GM23338 (cell line): ENCODE measurements around the gene WDR35. TPM values are rescaled to one million over a fixed set of nuclear protein-coding genes. Genes with fewer than 3 reads are reported as not detected.
A peak's percentile ranks its signal among the peaks of the same experiment; 100 is the strongest.

Source experiments
- ATAC-seq: fragments of 200-7000 bp; cut with Tn5 transposase; 3 replicates; pipeline ENCODE4 v1.9.1; 2020
- DNase-seq: peaks from one replicate; pipeline ENCODE4 v3.0.0-alpha.2; 2015; ENCODE audit warnings: low spot score
- H2AFZ ChIP-seq: fragments of 200-600 bp; sonication (generic); 2 replicates; pipeline ENCODE4 v1.8.0; 2016; ENCODE audit warnings: antibody characterized with exemption, mild to moderate bottlenecking, moderate library complexity
- H3F3A ChIP-seq: fragments of 200-600 bp; sonication (generic); replicated peaks from 2 replicates; pipeline ENCODE4 v1.8.0; 2017; ENCODE audit warnings: antibody characterized with exemption, mixed run types, low read depth
- H3K27ac ChIP-seq: fragments of 200-600 bp; sonication (generic); 2 replicates; pipeline ENCODE4 v1.6.1; 2016; ENCODE audit warnings: low read depth
- H3K27me3 ChIP-seq: fragments of 200-600 bp; sonication (generic); 2 replicates; pipeline ENCODE4 v1.8.0; 2016; ENCODE audit warnings: mild to moderate bottlenecking, mixed run types, moderate library complexity; ENCODE audit not compliant: insufficient read depth
- H3K36me3 ChIP-seq: fragments of 200-600 bp; sonication (generic); 2 replicates; pipeline ENCODE4 v1.8.0; 2016; ENCODE audit warnings: mild to moderate bottlenecking; ENCODE audit not compliant: insufficient read depth
- H3K4me1 ChIP-seq: fragments of 200-600 bp; sonication (generic); 2 replicates; pipeline ENCODE4 v1.8.0; 2016; ENCODE audit warnings: mild to moderate bottlenecking, moderate library complexity; ENCODE audit not compliant: insufficient read depth
- H3K4me2 ChIP-seq: fragments of 200-600 bp; sonication (generic); 2 replicates; pipeline ENCODE4 v1.7.1; 2017; ENCODE audit warnings: mixed run types
- H3K4me3 ChIP-seq: fragments of 200-600 bp; sonication (generic); 2 replicates; pipeline ENCODE4 v1.6.1; 2016; ENCODE audit warnings: mixed run types
- H3K79me2 ChIP-seq: fragments of 200-600 bp; sonication (generic); replicated peaks from 2 replicates; pipeline ENCODE4 v1.8.0; 2017; ENCODE audit warnings: mild to moderate bottlenecking; ENCODE audit not compliant: insufficient read depth
- H3K9me2 ChIP-seq: fragments of 200-600 bp; sonication (generic); 2 replicates; pipeline ENCODE4 v1.8.0; 2017; ENCODE audit not compliant: insufficient read depth
- H4K20me1 ChIP-seq: fragments of 200-600 bp; sonication (generic); replicated peaks from 2 replicates; pipeline ENCODE4 v1.8.0; 2017; ENCODE audit warnings: mild to moderate bottlenecking; ENCODE audit not compliant: insufficient read depth
- H3K27ac Mint-ChIP-seq: 2 replicates; pipeline ENCODE4 v1.8.0; 2020; ENCODE audit warnings: inconsistent platforms, mild to moderate bottlenecking, moderate library complexity, mixed read lengths
- H3K27me3 Mint-ChIP-seq: 3 replicates; pipeline ENCODE4 v1.8.0; 2022; ENCODE audit warnings: low read depth, mild to moderate bottlenecking, moderate library complexity, mixed read lengths, inconsistent platforms; ENCODE audit not compliant: insufficient read depth, poor library complexity
- H3K36me3 Mint-ChIP-seq: 3 replicates; pipeline ENCODE4 v1.8.0; 2021; ENCODE audit warnings: low read depth, mild to moderate bottlenecking, inconsistent platforms, moderate library complexity, mixed read lengths
- H3K4me1 Mint-ChIP-seq: 3 replicates; pipeline ENCODE4 v1.8.0; 2020; ENCODE audit warnings: mild to moderate bottlenecking, inconsistent platforms, mixed read lengths
- H3K4me3 Mint-ChIP-seq: 3 replicates; pipeline ENCODE4 v1.8.0; 2021; ENCODE audit warnings: moderate library complexity, mild to moderate bottlenecking, inconsistent platforms, mixed read lengths
- H3K9me3 Mint-ChIP-seq: 3 replicates; pipeline ENCODE4 v1.8.0; 2020; ENCODE audit warnings: moderate library complexity, mild to moderate bottlenecking, inconsistent platforms, mixed read lengths
- CREB1 ChIP-seq: fragments of 250-450 bp; sonication (Bioruptor Pico); IDR thresholded peaks from 2 replicates; pipeline ENCODE4 v1.5.0; 2020; ENCODE audit warnings: low read depth, mild to moderate bottlenecking, moderate library complexity
- ETS1 ChIP-seq: IDR thresholded peaks from 2 replicates; pipeline ENCODE4 v1.6.1; 2016; ENCODE audit warnings: antibody characterized with exemption
- EZH2 ChIP-seq: fragments of 200-600 bp; sonication (generic); IDR thresholded peaks from one replicate; pipeline ENCODE4 v1.8.0; 2017; ENCODE audit warnings: antibody characterized with exemption, mild to moderate bottlenecking, low read depth; ENCODE audit not compliant: unreplicated experiment
- EZH2phosphoT487 ChIP-seq: fragments of 200-600 bp; sonication (generic); IDR thresholded peaks from one replicate; pipeline ENCODE4 v1.8.1; 2018; ENCODE audit warnings: antibody characterized with exemption; ENCODE audit not compliant: unreplicated experiment
- JUNB ChIP-seq: IDR thresholded peaks from one replicate; pipeline ENCODE4 v1.6.1; 2016; ENCODE audit warnings: antibody characterized with exemption; ENCODE audit not compliant: unreplicated experiment
- NANOG ChIP-seq: IDR thresholded peaks from 2 replicates; pipeline ENCODE4 v1.6.1; 2016; ENCODE audit warnings: antibody characterized with exemption, borderline replicate concordance
- POLR2AphosphoS5 ChIP-seq: IDR thresholded peaks from 2 replicates; pipeline ENCODE4 v1.6.1; 2016; ENCODE audit warnings: antibody characterized with exemption, low read depth
- STAT1 ChIP-seq: IDR thresholded peaks from one replicate; pipeline ENCODE4 v1.6.1; 2016; ENCODE audit warnings: antibody characterized with exemption; ENCODE audit not compliant: unreplicated experiment
- ZNF114 ChIP-seq: fragments of 250-450 bp; sonication (Bioruptor Pico); IDR thresholded peaks from 2 replicates; pipeline ENCODE4 v1.5.0; 2020; ENCODE audit warnings: mild to moderate bottlenecking, moderate library complexity
- ZNF331 ChIP-seq: fragments of 250-450 bp; sonication (Bioruptor Pico); IDR thresholded peaks from 2 replicates; pipeline ENCODE4 v1.5.0; 2020; ENCODE audit warnings: low read depth, mild to moderate bottlenecking, moderate library complexity
- ZNF462 ChIP-seq: fragments of 250-450 bp; sonication (Bioruptor Pico); IDR thresholded peaks from 2 replicates; pipeline ENCODE4 v1.5.0; 2020; ENCODE audit warnings: mild to moderate bottlenecking, moderate library complexity
- polyA plus RNA-seq: library from polyadenylated mRNA; unstranded; fragments of >200 nt; fragmentation: Nextera tagmentation; extraction: Ambion mirVana; gene quantifications from 2 replicates; pipeline ENCODE4 v1.2.1, GENCODE V29; 2016
- total RNA-seq: library from RNA; depleted of rRNA; stranded (reverse); fragments of >200 nt; shearing (Covaris generic); gene quantifications from 2 replicates; pipeline ENCODE4 v1.2.3, GENCODE V29; 2014
- TF ChIP-seq, protein P1 (sequence below), 2 experiments: fragments of 200-600 bp in 1 of 2; sonication (generic) in 1 of 2; conservative IDR thresholded peaks; 2 replicates each; pipeline versions ENCODE4 v1.5.1 to v1.6.1; 2016 to 2017; ENCODE audit warnings: antibody characterized with exemption in 2 of 2, low read depth in 2 of 2, mild to moderate bottlenecking in 2 of 2, moderate library complexity in 1 of 2

Gene WDR35
- total and polyA plus RNA-seq, 2 experiments from 2014 or later = 5.3 to 20.0 TPM

DNA sequence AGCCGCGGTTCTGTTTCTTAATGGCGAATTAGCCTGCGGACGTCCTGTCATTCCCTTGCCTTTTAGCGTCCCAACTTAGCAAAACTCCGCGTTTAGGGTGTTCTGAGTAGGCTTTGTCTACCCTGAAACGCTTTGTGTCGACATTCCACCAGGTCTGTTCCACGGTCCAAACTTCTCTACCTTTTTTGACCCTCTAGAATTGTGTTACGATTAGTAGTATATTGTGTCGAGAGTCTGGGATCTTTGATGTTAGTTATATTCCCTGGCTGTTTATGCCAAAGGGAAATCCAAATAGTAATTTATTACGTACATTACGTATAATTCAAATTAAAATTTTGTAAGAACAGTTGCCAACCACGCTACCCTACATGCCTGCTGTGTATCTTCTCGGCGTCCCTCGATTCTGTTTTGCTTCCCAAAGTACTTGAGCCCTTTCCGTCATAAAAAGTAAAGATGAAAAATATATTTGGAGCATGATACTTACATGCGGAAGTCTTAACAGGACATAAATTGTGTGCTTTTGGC, 87.6 kb downstream of the WDR35 start:
- Histone ChIP-seq H3K4me2 (peak overlapping the region; percentile 80), H2AFZ (peak overlapping the region; percentile 99), H3K27me3 (no peaks in the 10 kb centered on the region), H3K36me3 (no peaks in the 10 kb centered on the region), H3K4me1 (peaks cover 3% of the 10 kb centered on the region; the same call in 1 of the 2 replicates), H3K9me2 (no peaks in the 10 kb centered on the region), H3K4me3 (peak overlapping the region; percentile 78), H3K79me2 (peaks cover 21% of the 10 kb centered on the region), H3K27ac (peak overlapping the region; percentile 94), H3F3A (no peaks in the 10 kb centered on the region), H4K20me1 (no peaks in the 10 kb centered on the region; the same call in 1 of the 2 replicates)
- H3K27me3 Mint-ChIP-seq = peaks cover 7% of the 10 kb centered on the region
- H3K4me3 Mint-ChIP-seq = peak overlapping the region; percentile 98
- peaks cover 16% of the 10 kb centered on the region for H3K4me1 Mint-ChIP-seq
- H3K9me3 Mint-ChIP-seq = no peaks in the 10 kb centered on the region
- ATAC-seq (peak; percentile 14), DNase-seq (no peak)
- TF ChIP-seq ZNF331 = no peak
- H3K27ac Mint-ChIP-seq = peak overlapping the region; percentile 100
- H3K36me3 Mint-ChIP-seq = no peaks in the 10 kb centered on the region

- Mint-ChIP-seq H3K9me3 (no peaks in the 10 kb centered on the region), H3K36me3 (no peaks in the 10 kb centered on the region), H3K27me3 (peaks cover 7% of the 10 kb centered on the region), H3K27ac (peak within 1 kb of the TSS; percentile 100), H3K4me1 (peaks cover 16% of the 10 kb centered on the region), H3K4me3 (peak within 1 kb of the TSS; percentile 98)
- Histone ChIP-seq H3K36me3 (no peaks in the 10 kb centered on the region), H3K4me2 (peak within 1 kb of the TSS; percentile 80), H3K9me2 (no peaks in the 10 kb centered on the region), H2AFZ (peak within 1 kb of the TSS; percentile 99), H3K4me1 (peaks cover 3% of the 10 kb centered on the region; the same call in 1 of the 2 replicates), H3F3A (no peaks in the 10 kb centered on the region), H3K79me2 (peaks cover 23% of the 10 kb centered on the region), H3K27me3 (no peaks in the 10 kb centered on the region), H3K27ac (peak within 1 kb of the TSS; percentile 94), H3K4me3 (peak within 1 kb of the TSS; percentile 78), H4K20me1 (no peaks in the 10 kb centered on the region; the same call in 1 of the 2 replicates)
- ATAC-seq (peak; percentile 97), DNase-seq (peak; percentile 93)
- TF ChIP-seq NANOG (no peak), JUNB (no peak), EZH2phosphoT487 (no peak), POLR2AphosphoS5 (peak; percentile 89), ETS1 (peak; percentile 66; the same call in 1 of the 2 replicates), ZNF114 (CRISPR knock-in tag) (no peak), ZNF462 (CRISPR knock-in tag) (no peak), EZH2 (no peak), CREB1 (CRISPR knock-in tag) (no peak), ZNF331 (no peak), STAT1 (no peak)
- TF ChIP-seq, protein P1, sequence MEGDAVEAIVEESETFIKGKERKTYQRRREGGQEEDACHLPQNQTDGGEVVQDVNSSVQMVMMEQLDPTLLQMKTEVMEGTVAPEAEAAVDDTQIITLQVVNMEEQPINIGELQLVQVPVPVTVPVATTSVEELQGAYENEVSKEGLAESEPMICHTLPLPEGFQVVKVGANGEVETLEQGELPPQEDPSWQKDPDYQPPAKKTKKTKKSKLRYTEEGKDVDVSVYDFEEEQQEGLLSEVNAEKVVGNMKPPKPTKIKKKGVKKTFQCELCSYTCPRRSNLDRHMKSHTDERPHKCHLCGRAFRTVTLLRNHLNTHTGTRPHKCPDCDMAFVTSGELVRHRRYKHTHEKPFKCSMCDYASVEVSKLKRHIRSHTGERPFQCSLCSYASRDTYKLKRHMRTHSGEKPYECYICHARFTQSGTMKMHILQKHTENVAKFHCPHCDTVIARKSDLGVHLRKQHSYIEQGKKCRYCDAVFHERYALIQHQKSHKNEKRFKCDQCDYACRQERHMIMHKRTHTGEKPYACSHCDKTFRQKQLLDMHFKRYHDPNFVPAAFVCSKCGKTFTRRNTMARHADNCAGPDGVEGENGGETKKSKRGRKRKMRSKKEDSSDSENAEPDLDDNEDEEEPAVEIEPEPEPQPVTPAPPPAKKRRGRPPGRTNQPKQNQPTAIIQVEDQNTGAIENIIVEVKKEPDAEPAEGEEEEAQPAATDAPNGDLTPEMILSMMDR (conservative IDR thresholded peaks at IDR 0.05; ENCODE audit: low read depth in 2 of 2) = no peak
Measured at GRCh38 chr2:19901442-19902215, 88.3 kb downstream of the WDR35 start, which contains the start of gene TTC32. Gene TTC32 (minus strand): TSS chr2:19901983. CDS start chr2:19901854, 129 bp downstream.
